ENCODE measurements around the gene TERT.

DNA sequence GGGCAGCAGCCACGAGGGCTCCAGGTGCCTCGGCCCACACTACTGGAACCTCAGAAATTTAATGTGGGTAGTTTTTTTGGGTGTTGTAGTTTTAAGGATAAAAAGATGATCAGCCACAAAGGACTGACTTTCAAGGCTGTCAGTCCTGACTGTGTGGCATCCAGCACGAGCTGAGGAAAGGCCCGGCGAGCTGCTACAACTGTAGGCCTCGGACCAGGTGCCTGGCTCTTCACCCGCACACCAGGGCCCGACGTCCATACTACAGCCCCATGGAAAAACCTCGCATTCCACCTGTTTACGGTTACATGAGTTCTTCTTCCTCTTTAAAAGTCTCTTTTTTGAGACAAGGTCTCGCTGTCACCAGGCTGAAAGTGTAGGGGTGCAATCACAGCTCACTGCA lies 47.4 kb upstream of the TERT start:
- TF ChIP-seq, protein P1, sequence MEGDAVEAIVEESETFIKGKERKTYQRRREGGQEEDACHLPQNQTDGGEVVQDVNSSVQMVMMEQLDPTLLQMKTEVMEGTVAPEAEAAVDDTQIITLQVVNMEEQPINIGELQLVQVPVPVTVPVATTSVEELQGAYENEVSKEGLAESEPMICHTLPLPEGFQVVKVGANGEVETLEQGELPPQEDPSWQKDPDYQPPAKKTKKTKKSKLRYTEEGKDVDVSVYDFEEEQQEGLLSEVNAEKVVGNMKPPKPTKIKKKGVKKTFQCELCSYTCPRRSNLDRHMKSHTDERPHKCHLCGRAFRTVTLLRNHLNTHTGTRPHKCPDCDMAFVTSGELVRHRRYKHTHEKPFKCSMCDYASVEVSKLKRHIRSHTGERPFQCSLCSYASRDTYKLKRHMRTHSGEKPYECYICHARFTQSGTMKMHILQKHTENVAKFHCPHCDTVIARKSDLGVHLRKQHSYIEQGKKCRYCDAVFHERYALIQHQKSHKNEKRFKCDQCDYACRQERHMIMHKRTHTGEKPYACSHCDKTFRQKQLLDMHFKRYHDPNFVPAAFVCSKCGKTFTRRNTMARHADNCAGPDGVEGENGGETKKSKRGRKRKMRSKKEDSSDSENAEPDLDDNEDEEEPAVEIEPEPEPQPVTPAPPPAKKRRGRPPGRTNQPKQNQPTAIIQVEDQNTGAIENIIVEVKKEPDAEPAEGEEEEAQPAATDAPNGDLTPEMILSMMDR (IDR thresholded peaks at IDR 0.05), result no peak
- TF ChIP-seq POLR2A (IDR thresholded peaks at IDR 0.05), result no peak
